Parathyroid adenoma (tissue), 2 donors: Measurements from ENCODE around the gene OSTN.

Experiments used
- H2AFZ ChIP-seq: fragments of 300-600 bp; sonication (generic); one replicate; pipeline ENCODE4 v1.7.0; 2017; ENCODE audit warnings: antibody characterized with exemption, mild to moderate bottlenecking
- H3K27ac ChIP-seq: fragments of 300-600 bp; sonication (generic); one replicate; pipeline ENCODE4 v1.7.0; 2017
- H3K27me3 ChIP-seq: fragments of 300-600 bp; sonication (generic); one replicate; pipeline ENCODE4 v1.7.0; 2017; ENCODE audit warnings: low read length; ENCODE audit not compliant: control insufficient read depth, insufficient read depth
- H3K36me3 ChIP-seq: fragments of 300-600 bp; sonication (generic); one replicate; pipeline ENCODE4 v1.7.0; 2017; ENCODE audit warnings: low read length; ENCODE audit not compliant: control insufficient read depth, insufficient read depth
- H3K4me1 ChIP-seq: fragments of 300-600 bp; sonication (generic); one replicate; pipeline ENCODE4 v1.7.0; 2017; ENCODE audit warnings: control low read depth
- H3K4me2 ChIP-seq: fragments of 300-600 bp; sonication (generic); one replicate; pipeline ENCODE4 v1.7.0; 2017; ENCODE audit warnings: low read length
- H3K4me3 ChIP-seq: fragments of 300-600 bp; sonication (generic); one replicate; pipeline ENCODE4 v1.7.0; 2017; ENCODE audit warnings: low read depth, low read length
- H3K79me2 ChIP-seq: fragments of 300-600 bp; sonication (generic); one replicate; pipeline ENCODE4 v1.7.0; 2017; ENCODE audit warnings: control low read depth
- H3K9ac ChIP-seq: fragments of 300-600 bp; sonication (generic); one replicate; pipeline ENCODE4 v1.7.0; 2017; ENCODE audit warnings: mild to moderate bottlenecking
- H3K9me3 ChIP-seq: fragments of 300-600 bp; sonication (generic); one replicate; pipeline ENCODE4 v1.7.0; 2017; ENCODE audit warnings: low read length; ENCODE audit not compliant: control insufficient read depth
- TF ChIP-seq, protein P1 (sequence below): fragments of 300-600 bp; sonication (generic); IDR thresholded peaks from one replicate; pipeline ENCODE4 v1.7.0; 2017; ENCODE audit warnings: antibody characterized with exemption, mild to moderate bottlenecking
- donor health status: primary hyperparathyroidism.

Gene OSTN

DNA sequence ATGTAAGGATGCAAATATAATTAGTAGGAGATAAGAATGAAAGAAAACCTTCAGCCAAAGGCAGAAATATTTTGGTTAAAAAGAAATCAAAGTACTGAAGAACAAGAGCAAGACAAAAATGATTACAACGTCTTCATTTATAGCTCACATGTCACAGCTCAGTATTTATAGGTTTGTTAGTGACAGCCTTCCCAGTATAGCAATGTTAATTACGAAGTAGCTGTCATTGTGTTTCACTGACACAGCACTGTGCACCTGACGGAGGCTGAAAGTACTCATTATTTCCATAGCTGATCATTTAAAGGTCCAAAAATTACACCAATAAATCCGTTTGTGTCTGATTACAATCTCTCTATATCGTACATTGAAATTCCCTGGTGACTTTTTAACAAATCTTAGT is 561 bp upstream of the OSTN start:
- no peaks in the 10 kb centered on the region for H3K27me3 ChIP-seq
- H3K27ac ChIP-seq, result no peak overlapping the region
- no peaks in the 10 kb centered on the region for H3K36me3 ChIP-seq
- H3K4me2 ChIP-seq, result no peak overlapping the region
- H3K4me3 ChIP-seq, result no peak overlapping the region
- no peaks in the 10 kb centered on the region for H3K4me1 ChIP-seq
- H2AFZ ChIP-seq, result peak overlapping the region; percentile 22
- no peak overlapping the region for H3K9ac ChIP-seq
- no peaks in the 10 kb centered on the region for H3K79me2 ChIP-seq
- TF ChIP-seq, protein P1, sequence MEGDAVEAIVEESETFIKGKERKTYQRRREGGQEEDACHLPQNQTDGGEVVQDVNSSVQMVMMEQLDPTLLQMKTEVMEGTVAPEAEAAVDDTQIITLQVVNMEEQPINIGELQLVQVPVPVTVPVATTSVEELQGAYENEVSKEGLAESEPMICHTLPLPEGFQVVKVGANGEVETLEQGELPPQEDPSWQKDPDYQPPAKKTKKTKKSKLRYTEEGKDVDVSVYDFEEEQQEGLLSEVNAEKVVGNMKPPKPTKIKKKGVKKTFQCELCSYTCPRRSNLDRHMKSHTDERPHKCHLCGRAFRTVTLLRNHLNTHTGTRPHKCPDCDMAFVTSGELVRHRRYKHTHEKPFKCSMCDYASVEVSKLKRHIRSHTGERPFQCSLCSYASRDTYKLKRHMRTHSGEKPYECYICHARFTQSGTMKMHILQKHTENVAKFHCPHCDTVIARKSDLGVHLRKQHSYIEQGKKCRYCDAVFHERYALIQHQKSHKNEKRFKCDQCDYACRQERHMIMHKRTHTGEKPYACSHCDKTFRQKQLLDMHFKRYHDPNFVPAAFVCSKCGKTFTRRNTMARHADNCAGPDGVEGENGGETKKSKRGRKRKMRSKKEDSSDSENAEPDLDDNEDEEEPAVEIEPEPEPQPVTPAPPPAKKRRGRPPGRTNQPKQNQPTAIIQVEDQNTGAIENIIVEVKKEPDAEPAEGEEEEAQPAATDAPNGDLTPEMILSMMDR, result no peak
- no peaks in the 10 kb centered on the region for H3K9me3 ChIP-seq

DNA sequence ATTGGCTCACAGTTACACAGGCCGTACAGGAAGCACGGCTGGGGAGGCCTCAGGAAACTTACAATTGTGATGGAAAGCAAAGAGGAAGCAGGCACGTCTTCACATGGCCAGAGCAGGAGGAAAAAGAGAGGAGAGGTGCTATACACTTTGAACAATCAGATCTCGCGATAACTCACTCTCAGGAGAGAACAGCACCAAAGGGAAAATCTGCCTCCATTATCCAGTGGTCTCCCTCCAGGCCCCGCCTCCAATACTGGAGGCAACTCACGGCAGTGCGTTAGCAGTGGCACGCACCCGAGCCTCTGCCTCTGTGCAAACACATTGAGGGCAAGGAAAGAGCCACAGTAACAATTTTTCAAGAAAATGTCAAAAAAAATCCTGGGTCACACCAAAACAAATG is 11.0 kb downstream of the OSTN start:
- TF ChIP-seq, protein P1, result no peak
- H3K4me3 ChIP-seq, result no peak overlapping the region
- H3K36me3 ChIP-seq, result no peaks in the 10 kb centered on the region
- no peaks in the 10 kb centered on the region for H3K79me2 ChIP-seq
- H3K4me2 ChIP-seq, result no peak overlapping the region
- H3K4me1 ChIP-seq, result no peaks in the 10 kb centered on the region
- no peaks in the 10 kb centered on the region for H3K9me3 ChIP-seq
- no peak overlapping the region for H3K9ac ChIP-seq
- H3K27ac ChIP-seq, result no peak overlapping the region
- no peaks in the 10 kb centered on the region for H3K27me3 ChIP-seq
- no peak overlapping the region for H2AFZ ChIP-seq

DNA sequence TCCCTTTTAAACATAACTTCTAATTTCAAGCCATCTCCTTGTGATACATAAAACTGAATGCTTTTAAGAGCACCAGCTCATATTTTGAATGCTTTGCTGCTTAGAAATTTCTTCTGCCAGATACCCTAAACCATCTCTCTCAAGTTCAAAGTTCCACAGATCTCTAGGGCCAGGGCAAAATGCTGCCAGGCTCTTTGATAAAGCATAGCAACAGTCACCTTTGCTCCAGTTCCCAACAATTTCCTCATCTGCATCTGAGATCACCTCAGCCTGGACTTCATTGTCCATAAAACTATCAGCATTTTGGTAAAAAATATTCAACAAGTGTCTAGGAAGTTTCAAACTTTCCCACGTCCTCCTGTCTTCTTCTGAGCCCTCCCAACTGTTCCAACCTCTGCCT is 17.5 kb downstream of the OSTN start:
- Histone ChIP-seq H3K4me1 (no peaks in the 10 kb centered on the region), H3K9ac (no peak overlapping the region), H3K79me2 (no peaks in the 10 kb centered on the region), H3K27me3 (no peaks in the 10 kb centered on the region), H3K27ac (no peak overlapping the region), H3K9me3 (no peaks in the 10 kb centered on the region), H3K4me3 (no peak overlapping the region), H3K4me2 (no peak overlapping the region), H2AFZ (no peak overlapping the region), H3K36me3 (no peaks in the 10 kb centered on the region)
- TF ChIP-seq, protein P1, result no peak

DNA sequence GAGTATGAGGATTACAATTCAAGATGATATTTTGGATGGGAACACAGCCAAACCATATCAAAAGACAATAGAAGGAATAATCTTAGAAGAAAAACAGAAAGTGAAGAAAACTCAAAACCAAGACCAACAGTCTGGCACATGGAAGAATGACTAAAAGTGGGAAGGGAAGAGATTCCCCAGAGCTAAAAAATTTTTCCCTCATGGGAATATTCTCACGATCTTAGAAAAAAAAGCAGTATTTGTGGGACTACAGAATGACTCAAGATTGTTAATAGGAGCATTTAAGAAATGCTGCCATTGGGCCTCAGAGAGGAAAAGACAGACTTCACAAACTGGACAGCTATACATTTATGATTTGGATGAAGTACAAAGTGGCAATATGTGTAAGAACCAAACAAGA is 18.3 kb downstream of the OSTN start:
- Histone ChIP-seq H3K27me3 (no peaks in the 10 kb centered on the region), H3K79me2 (no peaks in the 10 kb centered on the region), H2AFZ (no peak overlapping the region), H3K9me3 (no peaks in the 10 kb centered on the region), H3K4me2 (no peak overlapping the region), H3K9ac (no peak overlapping the region), H3K36me3 (no peaks in the 10 kb centered on the region), H3K4me1 (no peaks in the 10 kb centered on the region), H3K4me3 (no peak overlapping the region), H3K27ac (no peak overlapping the region)
- TF ChIP-seq, protein P1, result no peak

DNA sequence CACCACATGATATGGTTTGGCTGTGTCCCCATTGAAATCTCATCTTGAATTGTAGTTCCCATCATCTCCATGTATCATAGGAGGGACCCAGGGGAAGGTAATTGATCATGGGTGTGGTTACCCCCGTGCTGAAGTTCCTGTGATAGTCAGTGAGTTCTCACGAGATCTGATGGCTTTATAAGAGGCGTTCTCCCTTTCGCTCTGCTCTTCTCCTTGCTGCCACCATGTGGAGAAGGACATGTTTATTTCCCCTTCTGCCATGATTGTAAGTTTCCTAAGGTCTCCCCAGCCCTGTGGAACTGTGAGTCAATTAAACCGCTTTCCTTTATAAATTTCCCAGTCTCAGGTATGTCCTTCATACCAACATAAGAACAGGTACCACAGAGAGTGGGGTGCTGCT is 21.9 kb downstream of the OSTN start:
- no peaks in the 10 kb centered on the region for H3K36me3 ChIP-seq
- no peaks in the 10 kb centered on the region for H3K9me3 ChIP-seq
- TF ChIP-seq, protein P1, result no peak
- no peaks in the 10 kb centered on the region for H3K27me3 ChIP-seq
- H3K4me1 ChIP-seq, result no peaks in the 10 kb centered on the region
- no peak overlapping the region for H3K4me2 ChIP-seq
- H3K4me3 ChIP-seq, result no peak overlapping the region
- H3K79me2 ChIP-seq, result no peaks in the 10 kb centered on the region
- H2AFZ ChIP-seq, result no peak overlapping the region
- H3K27ac ChIP-seq, result no peak overlapping the region
- H3K9ac ChIP-seq, result no peak overlapping the region
